ENCODE data around the gene ZNF101.

- TF ChIP-seq POLR2AphosphoS5 (IDR thresholded peaks at IDR 0.05) (no peak), POLR2A (IDR thresholded peaks at IDR 0.05) (no peak)
- TF ChIP-seq, protein P1, sequence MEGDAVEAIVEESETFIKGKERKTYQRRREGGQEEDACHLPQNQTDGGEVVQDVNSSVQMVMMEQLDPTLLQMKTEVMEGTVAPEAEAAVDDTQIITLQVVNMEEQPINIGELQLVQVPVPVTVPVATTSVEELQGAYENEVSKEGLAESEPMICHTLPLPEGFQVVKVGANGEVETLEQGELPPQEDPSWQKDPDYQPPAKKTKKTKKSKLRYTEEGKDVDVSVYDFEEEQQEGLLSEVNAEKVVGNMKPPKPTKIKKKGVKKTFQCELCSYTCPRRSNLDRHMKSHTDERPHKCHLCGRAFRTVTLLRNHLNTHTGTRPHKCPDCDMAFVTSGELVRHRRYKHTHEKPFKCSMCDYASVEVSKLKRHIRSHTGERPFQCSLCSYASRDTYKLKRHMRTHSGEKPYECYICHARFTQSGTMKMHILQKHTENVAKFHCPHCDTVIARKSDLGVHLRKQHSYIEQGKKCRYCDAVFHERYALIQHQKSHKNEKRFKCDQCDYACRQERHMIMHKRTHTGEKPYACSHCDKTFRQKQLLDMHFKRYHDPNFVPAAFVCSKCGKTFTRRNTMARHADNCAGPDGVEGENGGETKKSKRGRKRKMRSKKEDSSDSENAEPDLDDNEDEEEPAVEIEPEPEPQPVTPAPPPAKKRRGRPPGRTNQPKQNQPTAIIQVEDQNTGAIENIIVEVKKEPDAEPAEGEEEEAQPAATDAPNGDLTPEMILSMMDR (IDR thresholded peaks at IDR 0.05 in 8 of 11, conservative IDR thresholded peaks at IDR 0.05 in 3 of 11) = no peak
Observed at GRCh38 chr19:19691683-19692082, 23.0 kb downstream of the ZNF101 start.
